ENCODE results near the gene PRRC2B.
"Not testable (repeated sequence)": the region's sequence is repeated elsewhere in the genome, so short reads cannot be mapped to it uniquely, and the experiment has no call there.

The PRRC2B gene

GRCh38 chr9:131539223-131539923 is 145.5 kb downstream of the PRRC2B start:
- DNase-seq (ENCODE audit: low read depth): no peak

- no peak for DNase-seq (ENCODE audit: low read depth)
These were observed 149.3 kb downstream of the PRRC2B start for GRCh38 chr9:131543141-131543540.

DNA sequence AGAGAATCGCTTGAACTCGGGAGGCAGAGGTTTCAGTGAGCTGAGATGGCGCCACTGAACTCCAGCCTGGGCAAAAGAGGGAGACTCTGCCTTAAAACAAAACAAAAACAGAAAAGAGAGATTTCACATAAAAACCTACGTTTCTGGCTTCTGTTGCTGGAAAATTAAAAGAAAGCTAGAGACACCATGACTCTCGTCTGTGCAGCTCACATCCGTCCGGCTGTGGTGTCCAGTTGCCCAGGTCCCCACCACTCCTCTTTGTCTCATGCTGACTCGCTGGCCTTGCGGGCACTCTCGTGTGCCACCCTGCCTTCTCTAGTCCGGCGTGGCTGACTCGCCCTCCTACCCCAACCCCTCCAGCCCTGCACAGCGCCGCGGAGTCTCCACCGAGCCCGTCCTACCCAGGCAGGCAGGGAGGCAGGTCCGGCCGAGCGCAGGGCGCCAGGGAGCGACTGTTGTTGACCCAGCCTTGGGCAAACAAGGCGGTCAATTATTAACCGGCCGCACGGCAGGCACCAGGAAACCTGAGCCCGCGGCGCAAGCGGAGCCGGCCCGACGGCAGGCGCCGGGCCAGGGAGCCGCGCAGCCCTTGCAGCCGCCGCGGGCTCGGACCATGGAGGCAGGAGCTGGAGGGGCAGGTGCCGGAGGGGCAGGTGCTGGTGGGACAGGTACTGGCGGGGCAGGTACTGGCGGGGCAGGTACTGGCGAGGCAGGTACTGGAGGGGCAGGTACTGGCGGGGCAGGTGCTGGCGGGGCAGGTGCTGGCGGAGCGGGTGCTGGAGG is 151.3 kb downstream of the PRRC2B start, which contains the start of gene PRRT1B:
PRRT1B (plus strand) TSS at position 521 of the 783 bp plus-strand sequence; CDS start at position 614, 93 bp downstream.
- no peak for DNase-seq (ENCODE audit: low read depth)

DNA sequence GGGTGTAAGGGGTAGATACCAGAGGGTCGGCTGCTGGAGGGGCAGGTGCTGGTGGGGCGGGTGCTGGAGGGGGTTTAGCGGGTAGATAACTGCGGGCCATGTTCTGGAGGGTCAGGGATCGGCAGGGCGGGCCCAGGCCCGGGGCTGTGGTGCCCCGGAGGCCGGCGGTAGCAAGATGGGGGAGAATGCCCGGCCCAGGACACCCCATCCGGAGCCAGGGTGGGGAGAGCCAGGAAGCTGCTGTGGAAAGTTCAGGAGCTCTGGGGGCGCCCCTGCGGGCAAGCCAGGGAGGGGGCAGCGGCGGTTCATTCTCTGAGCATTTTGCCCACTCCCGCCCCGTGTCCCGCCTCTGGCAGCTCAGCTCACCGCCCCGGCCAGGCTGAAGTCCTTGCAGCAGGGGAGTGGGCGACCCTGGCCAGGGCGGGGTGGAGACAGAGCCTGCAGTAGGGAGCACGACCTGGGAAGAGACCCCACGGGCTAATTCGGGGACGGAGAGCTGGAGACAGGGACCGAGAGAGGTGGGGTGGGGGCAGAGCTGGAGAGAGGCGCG is 152.0 kb downstream of the PRRC2B start:
- no peak for DNase-seq (ENCODE audit: low read depth)

GRCh38 chr9:131546336-131547084 is 152.6 kb downstream of the PRRC2B start:
- DNase-seq (ENCODE audit: low read depth): no peak

- not testable (repeated sequence) for DNase-seq (ENCODE audit: low read depth)
These were observed 155.3 kb downstream of the PRRC2B start for GRCh38 chr9:131549186-131549585.

Data from stimulated activated CD8-positive, alpha-beta memory T cell treated with anti-CD3 and anti-CD28 coated beads, Interleukin-12 subunit alpha, Interleukin-12 subunit beta, amount 100 ng/mL, for 1 hour (primary cell).